H1 (cell line): ENCODE results near the gene SYMPK. TPM values are rescaled to one million over a fixed set of nuclear protein-coding genes. Genes with fewer than 3 reads are reported as not detected.

Experiments
- CTCF ChIA-PET: fragments of 300-600 bp; sonication (Branson Sonifier 250); formaldehyde crosslinking; loops from one replicate; lab custom pipeline; 2021; ENCODE audit not compliant: partially characterized antibody; lab: Charles Lee
- POLR2A ChIA-PET: fragments of 300-600 bp; sonication (Branson Sonifier 250); formaldehyde crosslinking; loops from one replicate; lab custom pipeline; 2021; ENCODE audit warnings: inconsistent platforms; ENCODE audit not compliant: partially characterized antibody; lab: Charles Lee
- DNase-seq, 2 experiments: peaks; one replicate each; pipeline versions ENCODE4 v3.0.0 to v3.0.0-alpha.2; 2010 to 2022; ENCODE audit warnings: low spot score in 2 of 2, low read depth in 1 of 2, mixed read lengths in 1 of 2
- FAIRE-seq: peaks from 2 replicates; lab custom pipeline; 2011; peaks lifted over from hg19 to GRCh38; lab: Jason Lieb, UNC
- H2AFZ ChIP-seq: 2 replicates; pipeline ENCODE4 v1.8.1; 2012; ENCODE audit warnings: low read length, inconsistent platforms
- H2AK5ac ChIP-seq: 2 replicates; pipeline ENCODE4 v1.6.1; 2013; ENCODE audit warnings: low read depth, low read length
- H2BK120ac ChIP-seq: replicated peaks from 2 replicates; pipeline ENCODE3; 2013; ENCODE audit warnings: low read depth, low read length, inconsistent platforms
- H2BK12ac ChIP-seq: 2 replicates; pipeline ENCODE4 v1.6.1; 2013; ENCODE audit warnings: low read depth, low read length
- H2BK15ac ChIP-seq: 2 replicates; pipeline ENCODE4 v1.6.1; 2013; ENCODE audit warnings: low read length
- H2BK20ac ChIP-seq: 2 replicates; pipeline ENCODE4 v1.6.1; 2013; ENCODE audit warnings: low read length
- H2BK5ac ChIP-seq: 2 replicates; pipeline ENCODE4 v1.6.1; 2013; ENCODE audit warnings: low read depth, low read length
- H3K14ac ChIP-seq: 2 replicates; pipeline ENCODE4 v1.6.1; 2013; ENCODE audit warnings: inconsistent platforms; ENCODE audit not compliant: insufficient read length
- H3K18ac ChIP-seq: 2 replicates; pipeline ENCODE4 v1.6.1; 2013; ENCODE audit warnings: low read length; ENCODE audit errors: extremely low read depth
- H3K23ac ChIP-seq: 2 replicates; pipeline ENCODE4 v1.6.1; 2013; ENCODE audit warnings: inconsistent platforms; ENCODE audit not compliant: insufficient read length
- H3K23me2 ChIP-seq: 2 replicates; pipeline ENCODE4 v1.6.1; 2013; ENCODE audit warnings: low read depth, low read length
- H3K27ac ChIP-seq: 2 replicates; pipeline ENCODE4 v1.6.1; 2011; ENCODE audit warnings: low read depth, low read length, inconsistent platforms
- H3K27me3 ChIP-seq, 4 experiments: replicated peaks in 1 of 4; 1 replicate in 1 of 4; 2 replicates in 3 of 4; pipeline versions ENCODE4 v1.6.1 to v1.8.1; 2011 to 2013; ENCODE audit warnings: low read length in 3 of 4, mild to moderate bottlenecking in 3 of 4, inconsistent platforms in 2 of 4, mixed read lengths in 2 of 4, moderate library complexity in 1 of 4; ENCODE audit not compliant: control insufficient read depth in 3 of 4, insufficient read depth in 3 of 4; ENCODE audit errors: extremely low read depth in 1 of 4
- H3K36me3 ChIP-seq, 4 experiments: 2 replicates each; pipeline versions ENCODE4 v1.6.1 to v1.8.1; 2011 to 2013; ENCODE audit warnings: mild to moderate bottlenecking in 4 of 4, low read length in 3 of 4, moderate library complexity in 2 of 4, control low read depth in 1 of 4, inconsistent platforms in 1 of 4; ENCODE audit not compliant: insufficient read depth in 4 of 4, control insufficient read depth in 2 of 4
- H3K4ac ChIP-seq: replicated peaks from 2 replicates; pipeline ENCODE3; 2013; ENCODE audit warnings: low read length, low read depth, mixed read lengths, inconsistent platforms; ENCODE audit not compliant: insufficient read length
- H3K4me1 ChIP-seq, 4 experiments: replicated peaks in 1 of 4; 1 replicate in 1 of 4; 2 replicates in 3 of 4; pipeline versions ENCODE4 v1.6.1 to v1.8.1; 2011 to 2013; ENCODE audit warnings: low read length in 3 of 4, inconsistent platforms in 2 of 4, mixed read lengths in 1 of 4; ENCODE audit not compliant: insufficient read depth in 4 of 4, control insufficient read depth in 3 of 4
- H3K4me2 ChIP-seq, 2 experiments: 2 replicates each; pipeline versions ENCODE4 v1.6.1 to v1.8.1; 2011 to 2013; ENCODE audit warnings: low read depth in 2 of 2, low read length in 2 of 2, control low read depth in 1 of 2, inconsistent platforms in 1 of 2, mild to moderate bottlenecking in 1 of 2; ENCODE audit not compliant: insufficient read depth in 1 of 2
- H3K4me3 ChIP-seq, 4 experiments: fragments of 200-600, 300-600 bp in 1 of 4; sonication (generic), shearing (Covaris generic), sonication (Bioruptor Twin) in 1 of 4; 2 replicates each; pipeline versions ENCODE4 v1.5.1 to v1.8.1; 2011 to 2016; ENCODE audit warnings: low read length in 4 of 4, low read depth in 3 of 4, control low read depth in 2 of 4, inconsistent platforms in 2 of 4, mild to moderate bottlenecking in 2 of 4, mixed read lengths in 1 of 4, moderate library complexity in 1 of 4; ENCODE audit not compliant: insufficient read depth in 2 of 4; ENCODE audit errors: extremely low read depth in 1 of 4
- H3K56ac ChIP-seq: replicated peaks from 2 replicates; pipeline ENCODE3; 2013; ENCODE audit warnings: low read depth, mild to moderate bottlenecking, mixed read lengths, low read length, inconsistent platforms; ENCODE audit not compliant: insufficient read length
- H3K79me1 ChIP-seq: 2 replicates; pipeline ENCODE4 v1.6.1; 2013; ENCODE audit warnings: low read depth, low read length, control low read depth
- H3K79me2 ChIP-seq, 2 experiments: 2 replicates each; pipeline versions ENCODE4 v1.6.1 to v1.8.1; 2012 to 2013; ENCODE audit warnings: low read length in 2 of 2, mild to moderate bottlenecking in 2 of 2, inconsistent platforms in 1 of 2; ENCODE audit not compliant: insufficient read depth in 2 of 2, control insufficient read depth in 1 of 2
- H3K9ac ChIP-seq, 4 experiments: replicated peaks in 1 of 4; 1 replicate in 1 of 4; 2 replicates in 3 of 4; pipeline versions ENCODE4 v1.6.1 to v1.8.1; 2011 to 2013; ENCODE audit warnings: low read depth in 3 of 4, low read length in 3 of 4, control low read depth in 2 of 4, mild to moderate bottlenecking in 2 of 4, moderate library complexity in 2 of 4, inconsistent platforms in 1 of 4; ENCODE audit errors: extremely low read depth in 1 of 4
- H3K9me3 ChIP-seq, 2 experiments: 2 replicates each; pipeline versions ENCODE4 v1.6.1 to v1.8.1; 2012 to 2013; ENCODE audit warnings: mild to moderate bottlenecking in 2 of 2, moderate library complexity in 2 of 2, control low read depth in 1 of 2, inconsistent platforms in 1 of 2, low read depth in 1 of 2, low read length in 1 of 2, mixed read lengths in 1 of 2; ENCODE audit not compliant: insufficient read depth in 2 of 2
- H4K20me1 ChIP-seq, 2 experiments: replicated peaks in 1 of 2; 2 replicates each; pipeline versions ENCODE3 to v1.8.1; 2011 to 2013; ENCODE audit warnings: inconsistent platforms in 2 of 2, low read length in 2 of 2, mild to moderate bottlenecking in 1 of 2; ENCODE audit not compliant: insufficient read depth in 2 of 2, control insufficient read depth in 1 of 2
- H4K5ac ChIP-seq: 2 replicates; pipeline ENCODE4 v1.6.1; 2013; ENCODE audit warnings: low read length, low read depth, mixed read lengths, inconsistent platforms; ENCODE audit not compliant: insufficient read length
- H4K8ac ChIP-seq: 2 replicates; pipeline ENCODE4 v1.8.0; 2013; ENCODE audit warnings: mild to moderate bottlenecking, moderate library complexity, low read length, inconsistent platforms; ENCODE audit not compliant: insufficient read depth; ENCODE audit errors: extremely low read depth
- H4K91ac ChIP-seq: replicated peaks from 2 replicates; pipeline ENCODE3; 2013; ENCODE audit warnings: low read length, mixed read lengths, inconsistent platforms; ENCODE audit not compliant: insufficient read length
- CHD1 ChIP-seq: IDR thresholded peaks from 2 replicates; pipeline ENCODE4 v1.6.1; 2012; ENCODE audit warnings: low read depth, low read length, improper control_type of control experiment
- CHD2 ChIP-seq: IDR thresholded peaks from 2 replicates; pipeline ENCODE4 v1.6.1; 2012; ENCODE audit warnings: low read length, improper control_type of control experiment
- EGR1 ChIP-seq: IDR thresholded peaks from 2 replicates; pipeline ENCODE4 v1.6.1; 2011; ENCODE audit warnings: low read depth, low read length, borderline replicate concordance
- FOSL1 ChIP-seq: IDR thresholded peaks from 2 replicates; pipeline ENCODE4 v1.6.1; 2011; ENCODE audit warnings: mild to moderate bottlenecking, low read depth, low read length, moderate library complexity; ENCODE audit not compliant: insufficient read depth
- HDAC2 ChIP-seq, 2 experiments: fragments of 300-600 bp in 1 of 2; sonication (generic) in 1 of 2; IDR thresholded peaks; 2 replicates each; pipeline ENCODE4 v1.6.1; 2011 to 2012; ENCODE audit warnings: low read depth in 2 of 2, low read length in 2 of 2, mild to moderate bottlenecking in 2 of 2, moderate library complexity in 2 of 2, borderline replicate concordance in 1 of 2, inconsistent platforms in 1 of 2
- JUN ChIP-seq: IDR thresholded peaks from 2 replicates; pipeline ENCODE4 v1.6.1; 2011; ENCODE audit warnings: low read depth, mild to moderate bottlenecking, improper control_type of control experiment, low read length
- KDM5A ChIP-seq: fragments of 200-600 bp; IDR thresholded peaks from 2 replicates; pipeline ENCODE4 v1.7.1; 2012; ENCODE audit warnings: mild to moderate bottlenecking, low read length, inconsistent platforms, mixed read lengths
- RXRA ChIP-seq: IDR thresholded peaks from 2 replicates; pipeline ENCODE4 v1.6.1; 2011; ENCODE audit warnings: low read depth, mild to moderate bottlenecking, low read length, moderate library complexity; ENCODE audit not compliant: insufficient read depth
- SAP30 ChIP-seq: fragments of 300-600 bp; sonication (generic); IDR thresholded peaks from 2 replicates; pipeline ENCODE4 v1.7.1; 2012; ENCODE audit warnings: low read length, moderate library complexity, mild to moderate bottlenecking, inconsistent platforms; ENCODE audit not compliant: insufficient read depth, insufficient replicate concordance
- SIRT6 ChIP-seq: IDR thresholded peaks from one replicate; pipeline ENCODE4 v1.7.1; 2012; ENCODE audit warnings: low read length, inconsistent platforms
- SP1 ChIP-seq: IDR thresholded peaks from 2 replicates; pipeline ENCODE4 v1.6.1; 2011; ENCODE audit warnings: low read depth, low read length
- TCF12 ChIP-seq: IDR thresholded peaks from 2 replicates; pipeline ENCODE4 v1.6.1; 2011; ENCODE audit warnings: low read depth, mild to moderate bottlenecking, low read length
- TEAD4 ChIP-seq: IDR thresholded peaks from 2 replicates; pipeline ENCODE4 v1.6.1; 2012; ENCODE audit warnings: low read depth, low read length, inconsistent platforms, mixed read lengths
- WGBS, 2 experiments: shearing (Covaris generic) in 1 of 2; methylation state at CpG; one replicate each; pipeline versions ENCODE4 v1.1.6 to v1.1.7; 2013 to 2015; ENCODE audit warnings: low lambda C conversion rate in 2 of 2, mixed read lengths in 2 of 2, inconsistent platforms in 1 of 2, low coverage in 1 of 2, missing lambda C conversion rate in 1 of 2; ENCODE audit not compliant: insufficient replicate concordance in 2 of 2, insufficient coverage in 1 of 2, insufficient read length in 1 of 2; ENCODE audit errors: extremely low coverage in 1 of 2, missing lambda C conversion rate in 1 of 2; 5-methylcytosine and 5-hydroxymethylcytosine counted together
- polyA plus RNA-seq, 7 experiments: library from polyadenylated mRNA; depleted of rRNA in 3 of 7; stranded (reverse) in 5 of 7; unstranded in 2 of 7; fragments of >200 nt in 5 of 7; fragments of 200-250 nt in 2 of 7; gene quantifications; 1 replicate in 5 of 7; 2 replicates in 1 of 7; 4 replicates in 1 of 7; pipeline versions ENCODE4 v1.2.1 to v1.2.3, GENCODE V29; 2011 to 2013; ENCODE audit warnings: missing spikeins in 2 of 7, mixed read lengths in 2 of 7
- total RNA-seq: library from RNA; stranded (reverse); fragmentation: NEBNext Ultra II Directional; extraction: Animal tissue kit (Norgen Biotek cat#: 25700); gene quantifications from 2 replicates; pipeline ENCODE4 v1.2.1, GENCODE V29; 2021

The SYMPK gene
- total and polyA plus RNA-seq, 2 of the 8 experiments (the other 6 are each of a cell fraction or from before 2014, with no cell fraction given) = 93.6 to 99.5 TPM

DNA sequence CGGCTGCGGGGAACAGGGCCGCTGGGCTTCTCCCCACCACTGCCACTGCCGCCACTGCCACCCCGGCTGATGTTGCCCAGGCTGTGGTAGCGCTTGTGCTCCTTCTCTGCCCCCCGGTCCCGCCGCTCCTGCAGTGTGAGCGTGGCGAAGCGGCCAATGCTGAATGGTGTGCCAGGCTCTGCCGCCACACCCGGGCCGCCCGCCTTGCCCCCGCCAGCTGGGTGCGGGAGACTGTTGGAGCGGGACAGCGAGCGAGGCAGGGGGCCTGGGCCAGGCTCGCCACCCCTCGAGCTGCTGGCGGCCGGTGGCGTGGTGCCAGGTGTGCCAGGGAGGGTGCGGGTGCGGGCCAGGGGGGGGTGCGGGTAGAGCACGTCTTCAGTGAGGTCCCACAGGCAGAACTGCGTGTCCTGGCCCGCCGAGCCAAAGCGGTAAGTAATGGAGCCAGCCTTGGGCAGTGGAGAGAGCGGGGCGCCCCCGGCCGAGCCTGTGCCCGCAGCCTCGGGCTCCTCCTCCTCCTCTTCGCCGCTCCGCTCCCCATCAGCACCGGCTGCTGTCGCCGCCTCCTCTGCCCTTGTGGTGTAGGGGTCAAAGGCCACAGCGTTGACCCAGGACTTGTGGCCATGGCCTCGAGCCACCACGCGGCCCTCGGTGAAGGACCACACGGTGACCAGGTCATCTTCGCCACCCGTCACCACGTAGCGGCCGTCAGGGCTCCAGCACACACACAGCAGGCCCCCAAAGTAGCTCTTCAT, 77.0 kb downstream of the SYMPK start:
- Histone ChIP-seq H2BK20ac (no peak overlapping the region), H3K4ac (no peak overlapping the region), H4K5ac (no peak overlapping the region), H2BK15ac (no peak overlapping the region), H3K4me1 (peaks cover 0 to 11% (median 7%) of the 10 kb centered on the region in 4 experiments; a peak in 4 of 7 replicates), H4K91ac (no peak overlapping the region), H4K20me1 (peaks cover 11 to 20% of the 10 kb centered on the region in 2 experiments), H2BK120ac (no peak overlapping the region), H3K4me2 (no peak overlapping the region), H3K23me2 (no peaks in the 10 kb centered on the region), H3K36me3 (peaks cover 4 to 32% (median 18%) of the 10 kb centered on the region in 4 experiments; a peak in 6 of 8 replicates), H3K79me1 (peaks cover 4% of the 10 kb centered on the region; the same call in 1 of the 2 replicates), H3K27me3 (no peaks in the 10 kb centered on the region), H3K14ac (no peak overlapping the region), H2BK12ac (no peak overlapping the region), H3K9me3 (no peaks in the 10 kb centered on the region), H3K56ac (no peak overlapping the region), H2AK5ac (no peak overlapping the region), H3K9ac (no peak overlapping the region), H3K4me3 (no peak overlapping the region), H3K23ac (no peak overlapping the region), H3K27ac (no peak overlapping the region), H4K8ac (no peak overlapping the region; the same call in 1 of the 2 replicates), H3K18ac (no peak overlapping the region), H2AFZ (no peak overlapping the region), H2BK5ac (no peak overlapping the region), H3K79me2 (no peaks in the 10 kb centered on the region)
- no peak for FAIRE-seq
- CTCF ChIA-PET = interaction anchor here (1.6 to 2.7 kb wide), 3 partner anchors 12 to 22 kb away, joined by 3 to 9 read pairs (median 8); no protein-coding TSS in a partner anchor
- DNase-seq = no peak
- POLR2A ChIA-PET = interaction anchor here (1.1 to 1.5 kb wide), 4 partner anchors 9 to 14 kb away, joined by 3 read pairs; no protein-coding TSS in a partner anchor
- WGBS, 2 experiments = 92% methylated on average over 37 of the region's 57 CpGs; no CpG with 5 or more reads in 1 of the 2 experiments
- TF ChIP-seq RXRA = no peak
- no peak for TF ChIP-seq JUN
- no peak for TF ChIP-seq EGR1
- TF ChIP-seq CHD2 = no peak
- no peak for TF ChIP-seq SIRT6
- TF ChIP-seq TEAD4 = no peak
- no peak for TF ChIP-seq TCF12
- no peak for TF ChIP-seq SP1
- TF ChIP-seq SAP30 = no peak
- TF ChIP-seq CHD1 = no peak
- no peak for TF ChIP-seq KDM5A
- no peak for TF ChIP-seq FOSL1
- no peak for TF ChIP-seq HDAC2 (IDR thresholded peaks at IDR 0.05; ENCODE audit: borderline replicate concordance in 1 of 2, low read depth in 2 of 2, low read length in 2 of 2)
